ENCODE measurements around the gene RAB12.
"Not testable (repeated sequence)": the region's sequence is repeated elsewhere in the genome, so short reads cannot be mapped to it uniquely, and the experiment has no call there.

Gene RAB12

DNA sequence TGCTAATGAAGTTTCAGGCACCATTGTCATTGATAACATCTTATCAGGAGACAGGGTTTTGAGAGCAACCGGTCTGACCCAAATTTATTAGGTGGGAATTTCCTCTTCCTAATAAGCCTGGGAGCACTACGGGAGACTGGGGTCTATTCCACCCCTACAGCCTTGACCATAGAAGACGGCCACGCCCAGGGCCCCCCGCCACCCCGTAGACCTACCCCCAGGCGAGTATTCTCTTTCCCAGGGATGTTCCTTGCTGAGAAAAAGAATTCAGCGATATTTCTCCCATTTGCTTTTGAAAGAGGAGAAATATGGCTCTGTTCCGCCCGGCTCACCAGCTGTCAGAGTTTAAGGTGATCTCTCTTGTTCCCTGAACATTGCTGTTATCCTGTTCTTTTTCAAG, 13.4 kb downstream of the RAB12 start:
- Mint-ChIP-seq H3K36me3 (peaks cover 27% of the 10 kb centered on the region), H3K4me1 (ENCODE audit: low read depth) (peaks cover 63% of the 10 kb centered on the region)
- not testable (repeated sequence) for H3K27ac Mint-ChIP-seq; H3K9me3 Mint-ChIP-seq (ENCODE audit: low read depth); H3K27me3 Mint-ChIP-seq; H3K4me3 Mint-ChIP-seq

- Mint-ChIP-seq H3K4me1 (ENCODE audit: low read depth) (peaks cover 65% of the 10 kb centered on the region), H3K9me3 (ENCODE audit: low read depth) (peaks cover 9% of the 10 kb centered on the region), H3K4me3 (no peak overlapping the region), H3K36me3 (peaks cover 27% of the 10 kb centered on the region), H3K27ac (peak overlapping the region; percentile 8), H3K27me3 (no peaks in the 10 kb centered on the region)
Observed at GRCh38 chr18:8623549-8624106, 14.4 kb downstream of the RAB12 start.

- no peak overlapping the region for H3K4me3 Mint-ChIP-seq
- peaks cover 22% of the 10 kb centered on the region for H3K36me3 Mint-ChIP-seq
- peaks cover 9% of the 10 kb centered on the region for H3K9me3 Mint-ChIP-seq (ENCODE audit: low read depth)
- H3K4me1 Mint-ChIP-seq (ENCODE audit: low read depth): peaks cover 54% of the 10 kb centered on the region
- no peaks in the 10 kb centered on the region for H3K27me3 Mint-ChIP-seq
- H3K27ac Mint-ChIP-seq: no peak overlapping the region
Observed at GRCh38 chr18:8625461-8626092, 16.3 kb downstream of the RAB12 start.

DNA sequence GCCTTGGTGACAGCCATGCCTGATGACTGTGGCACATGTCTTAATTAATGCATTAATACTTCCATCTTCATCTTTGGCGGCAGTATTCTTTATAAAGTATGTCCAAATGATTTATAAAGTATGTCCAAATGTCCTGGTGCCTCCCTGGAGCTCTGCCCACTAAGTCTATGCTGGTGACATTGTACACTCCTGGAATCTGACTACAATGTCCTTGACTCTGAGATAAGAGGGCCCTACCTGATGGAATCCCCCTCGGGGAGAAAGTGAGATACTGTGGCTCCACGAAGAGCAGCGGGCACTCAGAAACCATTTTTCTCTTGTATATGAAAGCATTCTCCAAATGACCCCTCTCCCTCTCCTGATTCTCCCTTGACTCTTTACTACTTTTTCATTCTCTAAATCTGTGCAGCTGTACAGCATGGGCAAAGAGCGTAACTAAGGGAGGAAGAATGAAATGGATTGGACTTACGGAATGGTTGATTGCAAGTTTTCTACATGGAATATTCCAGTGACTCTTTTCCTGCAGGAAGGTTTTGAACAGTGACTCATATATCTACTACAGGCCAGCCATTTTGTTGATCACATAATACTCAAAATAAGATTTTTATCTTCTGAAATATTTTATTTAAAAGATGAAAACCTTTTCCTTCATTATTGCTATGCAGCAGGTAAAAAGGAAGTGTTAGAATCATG, 17.3 kb downstream of the RAB12 start:
- Mint-ChIP-seq H3K4me3 (no peak overlapping the region), H3K36me3 (peaks cover 12% of the 10 kb centered on the region), H3K9me3 (ENCODE audit: low read depth) (peaks cover 8% of the 10 kb centered on the region), H3K4me1 (ENCODE audit: low read depth) (peaks cover 45% of the 10 kb centered on the region), H3K27me3 (no peaks in the 10 kb centered on the region), H3K27ac (peak overlapping the region; percentile 18)

- Mint-ChIP-seq H3K4me3 (no peak overlapping the region), H3K27me3 (no peaks in the 10 kb centered on the region), H3K4me1 (ENCODE audit: low read depth) (peaks cover 40% of the 10 kb centered on the region), H3K36me3 (peaks cover 7% of the 10 kb centered on the region), H3K27ac (no peak overlapping the region), H3K9me3 (ENCODE audit: low read depth) (peaks cover 3% of the 10 kb centered on the region)
Observed at GRCh38 chr18:8627107-8627472, 17.9 kb downstream of the RAB12 start.

DNA sequence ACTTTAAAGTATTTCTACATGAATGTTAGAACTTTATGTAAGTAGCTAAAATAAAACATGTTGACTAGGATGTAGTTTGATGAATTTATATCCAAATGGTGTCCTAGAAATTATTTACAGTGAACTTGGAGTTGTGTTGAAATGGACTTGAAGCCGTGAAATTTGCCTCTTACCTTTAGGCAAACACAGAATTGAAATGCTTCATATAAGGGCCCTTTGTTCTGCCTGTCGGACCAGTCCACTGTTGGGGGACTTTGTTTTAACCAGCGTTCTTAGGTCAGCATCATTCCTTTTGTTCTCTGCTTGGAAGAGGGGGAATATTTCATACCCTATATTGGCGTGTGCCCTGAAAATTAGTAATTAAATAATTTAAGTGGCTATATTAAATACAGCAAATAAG, 18.3 kb downstream of the RAB12 start:
- Mint-ChIP-seq H3K4me1 (ENCODE audit: low read depth) (peaks cover 37% of the 10 kb centered on the region), H3K9me3 (ENCODE audit: low read depth) (no peaks in the 10 kb centered on the region), H3K4me3 (no peak overlapping the region), H3K27ac (no peak overlapping the region), H3K36me3 (peaks cover 3% of the 10 kb centered on the region), H3K27me3 (no peaks in the 10 kb centered on the region)

GRCh38 chr18:8629602-8630001, 20.4 kb downstream of the RAB12 start:
- peaks cover 22% of the 10 kb centered on the region for H3K4me1 Mint-ChIP-seq (ENCODE audit: low read depth)
- peaks cover 7% of the 10 kb centered on the region for H3K36me3 Mint-ChIP-seq
- H3K27me3 Mint-ChIP-seq: no peaks in the 10 kb centered on the region
- no peak overlapping the region for H3K4me3 Mint-ChIP-seq
- H3K27ac Mint-ChIP-seq: peak overlapping the region; percentile 22
- no peaks in the 10 kb centered on the region for H3K9me3 Mint-ChIP-seq (ENCODE audit: low read depth)

- Mint-ChIP-seq H3K27ac (no peak overlapping the region), H3K4me1 (ENCODE audit: low read depth) (peaks cover 20% of the 10 kb centered on the region), H3K36me3 (peaks cover 10% of the 10 kb centered on the region), H3K27me3 (no peaks in the 10 kb centered on the region), H3K9me3 (ENCODE audit: low read depth) (no peaks in the 10 kb centered on the region), H3K4me3 (no peak overlapping the region)
Observed at GRCh38 chr18:8630546-8630945, 21.3 kb downstream of the RAB12 start.

GRCh38 chr18:8631265-8631664, 22.0 kb downstream of the RAB12 start:
- Mint-ChIP-seq H3K36me3 (peaks cover 11% of the 10 kb centered on the region), H3K4me3 (no peak overlapping the region), H3K27ac (no peak overlapping the region), H3K27me3 (no peaks in the 10 kb centered on the region), H3K4me1 (ENCODE audit: low read depth) (peaks cover 17% of the 10 kb centered on the region), H3K9me3 (ENCODE audit: low read depth) (no peaks in the 10 kb centered on the region)

DNA sequence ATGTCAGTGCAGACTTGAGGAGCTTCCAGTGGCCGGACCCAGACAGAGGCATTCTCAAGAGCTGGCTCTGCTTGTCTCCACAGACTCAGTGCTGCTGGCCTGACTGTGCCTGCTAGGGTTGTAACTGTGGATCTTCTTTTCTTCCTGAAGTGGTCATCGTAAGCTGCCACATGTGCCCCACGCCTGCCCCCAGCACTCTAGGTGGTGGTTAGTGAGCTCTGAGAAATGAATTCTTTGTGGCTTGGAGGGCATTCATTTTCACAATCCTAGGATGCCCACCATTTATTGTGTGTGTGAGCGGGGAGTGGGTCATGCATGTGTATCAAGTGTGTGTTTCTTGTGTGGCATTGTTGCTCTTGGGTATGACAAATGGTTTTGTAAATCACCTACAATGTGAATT, 23.1 kb downstream of the RAB12 start:
- Mint-ChIP-seq H3K9me3 (ENCODE audit: low read depth) (no peaks in the 10 kb centered on the region), H3K27ac (no peak overlapping the region), H3K4me1 (ENCODE audit: low read depth) (peaks cover 13% of the 10 kb centered on the region), H3K4me3 (no peak overlapping the region), H3K27me3 (no peaks in the 10 kb centered on the region), H3K36me3 (peaks cover 11% of the 10 kb centered on the region)

DNA sequence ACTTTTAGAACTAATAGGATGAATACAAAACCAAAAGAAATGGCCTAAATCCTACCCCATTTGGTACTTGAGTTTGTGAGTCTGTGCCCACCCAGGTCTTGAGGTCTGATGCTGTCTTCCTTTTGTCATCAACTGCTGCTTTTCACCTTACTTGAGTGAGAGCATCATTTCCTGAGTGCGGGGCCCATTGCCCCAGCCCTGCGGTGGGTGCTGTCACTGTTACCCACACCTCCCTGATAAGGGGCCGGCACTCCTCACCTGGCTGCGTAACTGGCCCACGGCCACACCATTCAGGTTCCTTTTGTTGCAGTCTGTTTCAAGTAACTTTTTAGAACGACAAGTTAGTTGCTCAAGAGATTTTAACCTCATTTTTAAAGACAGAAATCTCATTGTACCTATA, 25.3 kb downstream of the RAB12 start:
- Mint-ChIP-seq H3K36me3 (peaks cover 18% of the 10 kb centered on the region), H3K9me3 (ENCODE audit: low read depth) (no peaks in the 10 kb centered on the region), H3K27ac (no peak overlapping the region), H3K4me3 (no peak overlapping the region), H3K4me1 (ENCODE audit: low read depth) (peaks cover 3% of the 10 kb centered on the region), H3K27me3 (no peaks in the 10 kb centered on the region)

DNA sequence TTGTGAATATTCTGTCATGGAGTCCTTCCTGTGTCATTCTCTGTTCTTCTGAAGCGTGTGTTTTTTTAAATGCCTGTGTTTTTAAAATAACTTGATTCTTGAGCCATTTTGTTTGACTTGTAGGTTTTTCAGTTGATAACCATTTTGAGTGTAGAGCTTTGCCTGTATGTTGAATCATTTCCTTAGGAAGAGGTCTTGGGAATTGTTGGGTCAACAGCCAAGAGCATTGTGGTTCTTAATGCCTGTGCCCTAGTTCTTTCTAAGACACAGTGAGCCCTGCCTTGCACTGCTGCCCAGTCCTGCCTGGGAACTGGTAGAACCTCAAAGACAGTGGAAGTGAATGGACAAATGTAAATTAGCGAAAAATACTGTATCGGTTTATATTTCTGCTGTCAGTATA, 25.9 kb downstream of the RAB12 start:
- H3K4me3 Mint-ChIP-seq: no peak overlapping the region
- H3K4me1 Mint-ChIP-seq (ENCODE audit: low read depth): peaks cover 3% of the 10 kb centered on the region
- no peaks in the 10 kb centered on the region for H3K9me3 Mint-ChIP-seq (ENCODE audit: low read depth)
- peaks cover 23% of the 10 kb centered on the region for H3K36me3 Mint-ChIP-seq
- no peaks in the 10 kb centered on the region for H3K27me3 Mint-ChIP-seq
- H3K27ac Mint-ChIP-seq: peak overlapping the region; percentile 61

GRCh38 chr18:8639762-8640161, 30.5 kb downstream of the RAB12 start:
- H3K36me3 Mint-ChIP-seq: peaks cover 26% of the 10 kb centered on the region
- H3K9me3 Mint-ChIP-seq (ENCODE audit: low read depth): no peaks in the 10 kb centered on the region
- H3K4me1 Mint-ChIP-seq (ENCODE audit: low read depth): peaks cover 8% of the 10 kb centered on the region
- H3K4me3 Mint-ChIP-seq: no peak overlapping the region
- H3K27ac Mint-ChIP-seq: no peak overlapping the region
- H3K27me3 Mint-ChIP-seq: no peaks in the 10 kb centered on the region

DNA sequence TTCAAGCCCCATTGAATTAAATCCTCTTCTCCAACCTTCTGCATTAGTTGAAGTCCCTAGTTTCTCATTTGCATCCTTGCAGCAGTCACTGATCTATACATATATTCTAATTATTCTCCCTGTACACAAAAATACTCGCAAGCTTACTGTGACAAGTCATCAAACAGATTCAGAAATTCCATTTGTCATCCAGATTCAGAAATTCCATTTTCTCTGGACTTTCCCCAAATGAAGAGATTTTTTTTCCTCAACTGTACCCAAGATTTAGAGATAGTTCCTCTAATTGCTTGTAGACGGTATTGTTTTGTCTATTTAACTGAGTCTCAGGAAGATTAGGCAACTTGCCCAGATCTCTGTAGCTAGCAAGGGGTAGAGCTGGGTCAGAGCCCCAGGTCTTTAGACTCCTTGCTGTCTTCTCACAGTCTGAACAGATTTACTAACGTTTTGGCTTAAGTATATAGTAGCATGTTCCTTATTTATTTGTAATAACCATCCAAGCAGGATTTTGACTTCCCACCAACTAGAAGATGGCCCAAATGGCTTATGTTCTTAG, 34.2 kb downstream of the RAB12 start:
- peaks cover 16% of the 10 kb centered on the region for H3K36me3 Mint-ChIP-seq
- H3K27ac Mint-ChIP-seq: no peak overlapping the region
- H3K4me1 Mint-ChIP-seq (ENCODE audit: low read depth): peaks cover 8% of the 10 kb centered on the region
- H3K9me3 Mint-ChIP-seq (ENCODE audit: low read depth): no peaks in the 10 kb centered on the region
- H3K27me3 Mint-ChIP-seq: peaks cover 12% of the 10 kb centered on the region
- H3K4me3 Mint-ChIP-seq: no peak overlapping the region

- not testable (repeated sequence) for H3K4me3 Mint-ChIP-seq; H3K27ac Mint-ChIP-seq; H3K4me1 Mint-ChIP-seq (ENCODE audit: low read depth); H3K9me3 Mint-ChIP-seq (ENCODE audit: low read depth); H3K36me3 Mint-ChIP-seq
- peaks cover 18% of the 10 kb centered on the region for H3K27me3 Mint-ChIP-seq
Observed at GRCh38 chr18:8647359-8647758, 38.1 kb downstream of the RAB12 start.
